HG03064 (cell line): ENCODE data around the gene STAP2.
"Not testable (repeated sequence)": the region's sequence is repeated elsewhere in the genome, so short reads cannot be mapped to it uniquely, and the experiment has no call there.

Experiments
- ATAC-seq: cut with Tn5 transposase; IDR thresholded peaks from one replicate; pipeline ENCODE4 v1.9.1; 2021; ENCODE audit warnings: low read depth; ENCODE audit not compliant: unreplicated experiment

Gene STAP2

GRCh38 chr19:4278419-4279266 is 60.0 kb downstream of the STAP2 start, which contains the start of gene SHD:
SHD (plus strand) TSS chr19:4279266; CDS start chr19:4280064, 798 bp downstream.
- no peak for ATAC-seq

- ATAC-seq, result no peak
These were observed 60.6 kb downstream of the STAP2 start for GRCh38 chr19:4278010-4278409.

- ATAC-seq, result no peak
These were observed 61.4 kb downstream of the STAP2 start for GRCh38 chr19:4277191-4277696.

- ATAC-seq, result not testable (repeated sequence)
These were observed 64.3 kb downstream of the STAP2 start for GRCh38 chr19:4274321-4274686.
